ENCODE results near the gene MGAT3. TPM values are rescaled to one million over a fixed set of nuclear protein-coding genes. Genes with fewer than 3 reads are reported as not detected.

The MGAT3 gene
- total and polyA plus RNA-seq, 2 of the 13 experiments (the other 11 are each of a cell fraction or from before 2014, with no cell fraction given) = 0.11 to 0.15 TPM

GRCh38 chr22:39534591-39535356, 78.0 kb downstream of the MGAT3 start (continued):
- TF ChIP-seq ZNF331 (CRISPR knock-in tag; IDR thresholded peaks at IDR 0.05) (peak; percentile 62; the same call in 1 of the 2 replicates), HMGXB4 (CRISPR knock-in tag; IDR thresholded peaks at IDR 0.05; ENCODE audit: borderline replicate concordance in 1 of 2, low read depth in 1 of 2) (peak; percentile 83 to 85; a peak in 2 of 4 replicates), SP2 (CRISPR knock-in tag; IDR thresholded peaks at IDR 0.05) (0 out of 2 replicates have a peak, but pooled peaks have one; percentile 13), ZNF75D (CRISPR knock-in tag; IDR thresholded peaks at IDR 0.05; ENCODE audit: borderline replicate concordance) (no peak), ZNF337 (CRISPR knock-in tag; IDR thresholded peaks at IDR 0.05; ENCODE audit: borderline replicate concordance, low read depth) (no peak), ZNF547 (CRISPR knock-in tag; IDR thresholded peaks at IDR 0.05) (no peak), ZNF737 (CRISPR knock-in tag; IDR thresholded peaks at IDR 0.05; ENCODE audit: borderline replicate concordance) (no peak), YY1 (IDR thresholded peaks at IDR 0.05; ENCODE audit: insufficient read depth, insufficient replicate concordance, low read depth, low read length) (peak; percentile 42), ZNF800 (CRISPR knock-in tag; IDR thresholded peaks at IDR 0.05) (peak; percentile 23; the same call in 1 of the 2 replicates), XRCC5 (optimal IDR thresholded peaks at IDR 0.05; ENCODE audit: low read length) (peak; percentile 42), SAFB2 (CRISPR knock-in tag; IDR thresholded peaks at IDR 0.05; ENCODE audit: borderline replicate concordance, low read depth) (peak; percentile 27; the same call in 1 of the 2 replicates), ZNF605 (CRISPR knock-in tag; IDR thresholded peaks at IDR 0.05) (0 out of 2 replicates have a peak, but pooled peaks have one; percentile 62), MAFG (CRISPR knock-in tag; IDR thresholded peaks at IDR 0.05) (no peak), ZBTB34 (CRISPR knock-in tag; IDR thresholded peaks at IDR 0.05) (no peak), ZBTB33 (CRISPR knock-in tag; IDR thresholded peaks at IDR 0.05) (0 out of 2 replicates have a peak, but pooled peaks have one; percentile 43), ZNF572 (CRISPR knock-in tag; IDR thresholded peaks at IDR 0.05) (0 out of 2 replicates have a peak, but pooled peaks have one; percentile 4), ZBTB7A (CRISPR knock-in tag; IDR thresholded peaks at IDR 0.05) (peak; percentile 89), ZNF780A (CRISPR knock-in tag; IDR thresholded peaks at IDR 0.05) (no peak), ZNF678 (CRISPR knock-in tag; IDR thresholded peaks at IDR 0.05) (peak; percentile 17; the same call in 1 of the 2 replicates), TGIF2 (CRISPR knock-in tag; IDR thresholded peaks at IDR 0.05) (0 out of 2 replicates have a peak, but pooled peaks have one; percentile 42), PHF20 (CRISPR knock-in tag; IDR thresholded peaks at IDR 0.05) (0 out of 2 replicates have a peak, but pooled peaks have one; percentile 28)
